Measurements from ENCODE around the gene ZMAT1. TPM values are rescaled to one million over a fixed set of nuclear protein-coding genes. Genes with fewer than 3 reads are reported as not detected.
"Not testable (repeated sequence)": the region's sequence is repeated elsewhere in the genome, so short reads cannot be mapped to it uniquely, and the experiment has no call there.

ZMAT1 gene
- 0.72 and 2.7 TPM in 2 replicates for total RNA-seq

DNA sequence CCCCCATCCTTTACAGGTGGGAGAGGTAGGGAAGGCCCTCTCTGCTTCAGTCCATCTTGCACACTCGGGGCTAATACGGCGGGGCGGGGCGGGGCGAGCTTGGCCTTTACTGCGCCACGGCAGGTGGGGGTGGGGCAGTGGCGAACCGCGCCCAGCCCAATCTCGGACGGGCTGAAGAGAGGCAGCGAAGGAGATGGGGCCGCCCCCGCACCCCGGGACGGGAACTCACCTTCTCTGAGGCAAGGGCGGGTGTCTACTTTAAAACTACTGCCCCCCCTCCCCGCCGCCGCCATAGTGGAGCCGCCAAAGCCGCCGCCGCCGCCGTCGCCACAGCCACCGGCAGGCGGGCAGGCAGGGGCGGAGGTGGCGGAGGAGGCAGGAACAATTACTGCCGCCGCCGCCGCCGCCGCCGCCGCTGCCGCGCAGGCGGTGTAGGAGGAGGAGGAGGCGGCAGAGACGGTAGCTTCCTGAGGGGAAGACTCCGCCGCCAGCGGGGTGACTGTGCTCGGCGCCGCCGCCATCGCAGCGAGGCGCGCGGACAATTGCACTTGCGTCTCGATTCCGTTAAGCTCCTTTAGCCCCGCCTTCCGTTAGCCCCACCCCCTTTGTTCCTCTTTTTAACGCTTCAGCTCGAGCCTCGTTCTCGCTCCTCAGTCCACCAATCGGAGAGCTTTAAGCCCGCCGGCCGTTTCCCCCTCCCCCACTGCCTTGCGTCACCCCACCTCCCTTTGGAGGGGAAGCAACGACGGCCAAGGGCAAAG is at the start of gene ZMAT1:
ZMAT1 (minus strand) TSS at position 540 of the 761 bp plus-strand sequence; CDS start at position 521, 19 bp downstream.
- peak; percentile 43 for DNase-seq (ENCODE audit: low read depth)
- TF ChIP-seq, protein P1, sequence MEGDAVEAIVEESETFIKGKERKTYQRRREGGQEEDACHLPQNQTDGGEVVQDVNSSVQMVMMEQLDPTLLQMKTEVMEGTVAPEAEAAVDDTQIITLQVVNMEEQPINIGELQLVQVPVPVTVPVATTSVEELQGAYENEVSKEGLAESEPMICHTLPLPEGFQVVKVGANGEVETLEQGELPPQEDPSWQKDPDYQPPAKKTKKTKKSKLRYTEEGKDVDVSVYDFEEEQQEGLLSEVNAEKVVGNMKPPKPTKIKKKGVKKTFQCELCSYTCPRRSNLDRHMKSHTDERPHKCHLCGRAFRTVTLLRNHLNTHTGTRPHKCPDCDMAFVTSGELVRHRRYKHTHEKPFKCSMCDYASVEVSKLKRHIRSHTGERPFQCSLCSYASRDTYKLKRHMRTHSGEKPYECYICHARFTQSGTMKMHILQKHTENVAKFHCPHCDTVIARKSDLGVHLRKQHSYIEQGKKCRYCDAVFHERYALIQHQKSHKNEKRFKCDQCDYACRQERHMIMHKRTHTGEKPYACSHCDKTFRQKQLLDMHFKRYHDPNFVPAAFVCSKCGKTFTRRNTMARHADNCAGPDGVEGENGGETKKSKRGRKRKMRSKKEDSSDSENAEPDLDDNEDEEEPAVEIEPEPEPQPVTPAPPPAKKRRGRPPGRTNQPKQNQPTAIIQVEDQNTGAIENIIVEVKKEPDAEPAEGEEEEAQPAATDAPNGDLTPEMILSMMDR (conservative IDR thresholded peaks at IDR 0.05; ENCODE audit: low read depth, low read length): no peak

DNA sequence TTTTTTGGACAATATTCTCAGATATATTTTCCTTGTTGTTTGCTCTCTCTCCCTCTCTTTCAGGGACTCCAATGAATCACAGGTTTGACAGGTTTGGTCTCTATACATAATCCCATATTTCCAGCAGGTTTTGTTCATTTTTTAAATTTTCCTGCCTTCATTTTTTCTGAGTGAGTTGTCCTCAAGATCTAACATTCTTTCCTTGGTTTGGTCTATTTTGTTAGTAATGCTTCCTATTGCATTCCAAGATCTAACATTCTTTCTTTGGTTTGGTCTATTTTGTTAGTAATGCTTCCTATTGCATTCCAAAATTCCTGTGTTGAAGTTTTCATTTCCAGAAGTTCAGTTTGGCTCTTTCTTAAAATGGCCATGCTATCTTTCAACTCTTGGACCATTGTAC is 45.3 kb upstream of the ZMAT1 start:
- DNase-seq (ENCODE audit: low read depth): no peak
- TF ChIP-seq, protein P1 (conservative IDR thresholded peaks at IDR 0.05; ENCODE audit: low read depth, low read length): no peak
- no peak overlapping the region for H3K4me3 ChIP-seq (ENCODE audit: low read depth, low read length)

More for the DNA sequence above, at the start of gene ZMAT1:
- peak within 1 kb of the TSS; percentile 70 for H3K4me3 ChIP-seq (ENCODE audit: low read depth, low read length)

DNA sequence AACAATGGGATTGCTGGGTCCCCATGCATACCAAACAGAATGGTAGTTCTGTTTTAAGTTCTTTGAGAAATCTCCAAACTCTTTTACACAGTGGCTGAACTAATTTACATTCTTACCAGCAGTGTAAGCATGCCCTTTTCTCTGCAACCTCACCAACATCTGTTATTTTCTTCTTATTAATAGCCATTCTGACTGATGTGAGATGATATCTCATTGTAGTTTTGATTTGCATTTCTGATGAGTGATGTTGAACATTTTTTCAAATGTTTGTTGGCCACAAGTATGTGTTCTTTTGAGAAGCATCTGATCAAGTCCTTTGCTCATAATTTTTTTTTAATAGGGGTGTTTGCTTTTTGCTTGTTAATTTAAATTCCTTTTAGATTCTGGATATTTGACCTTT is 41.2 kb upstream of the ZMAT1 start:
- DNase-seq (ENCODE audit: low read depth): no peak
- no peak overlapping the region for H3K4me3 ChIP-seq (ENCODE audit: low read depth, low read length)
- TF ChIP-seq, protein P1 (conservative IDR thresholded peaks at IDR 0.05; ENCODE audit: low read depth, low read length): no peak

DNA sequence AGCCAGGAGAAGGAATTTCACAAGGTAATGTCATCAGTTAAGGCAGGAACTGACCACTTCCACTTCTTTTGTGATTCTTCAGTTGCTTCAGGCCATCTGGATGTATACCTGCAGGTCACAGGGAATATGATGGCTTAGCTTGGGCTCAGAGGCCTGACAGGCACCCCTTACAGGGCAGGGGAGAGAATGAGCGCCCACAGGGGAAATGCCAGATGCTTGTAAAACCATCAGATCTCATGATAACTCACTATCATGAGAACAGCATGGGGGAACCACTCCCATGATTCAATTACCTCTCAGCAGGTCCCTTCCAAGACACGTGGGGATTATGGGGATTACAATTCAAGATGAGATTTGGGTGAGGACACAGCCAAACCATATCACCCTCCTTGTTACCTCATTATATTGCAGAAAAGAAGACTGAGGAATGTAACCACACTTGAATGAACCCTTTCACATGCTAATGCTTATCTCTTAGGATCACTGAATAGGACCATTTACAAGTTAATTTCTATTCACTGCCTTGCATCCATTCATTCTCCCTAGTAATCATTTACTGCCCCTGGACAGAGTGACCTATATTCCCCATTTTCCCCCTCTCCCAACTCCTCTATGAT is 33.2 kb upstream of the ZMAT1 start:
- not testable (repeated sequence) for DNase-seq (ENCODE audit: low read depth); H3K4me3 ChIP-seq (ENCODE audit: low read depth, low read length)

DNA sequence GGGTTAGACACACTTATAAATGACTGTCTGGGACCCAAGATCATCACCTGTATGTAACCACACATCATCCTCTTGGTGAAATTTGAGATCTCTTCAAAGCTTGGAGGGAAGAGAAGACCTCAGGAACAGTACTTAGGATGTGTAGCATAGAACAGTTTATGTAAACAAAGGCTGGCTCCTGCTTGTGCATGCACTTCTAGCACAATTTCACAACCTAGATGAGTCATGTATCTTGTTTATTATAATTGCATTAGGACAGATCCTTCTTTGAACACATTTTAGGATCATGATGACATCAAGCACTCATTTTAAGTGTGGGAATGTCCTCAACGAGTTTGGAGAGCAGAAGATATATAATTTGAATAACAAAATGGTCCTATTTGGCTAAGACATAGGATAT is 26.3 kb upstream of the ZMAT1 start:
- TF ChIP-seq, protein P1 (conservative IDR thresholded peaks at IDR 0.05; ENCODE audit: low read depth, low read length): no peak
- no peak for DNase-seq (ENCODE audit: low read depth)
- H3K4me3 ChIP-seq (ENCODE audit: low read depth, low read length): no peak overlapping the region

DNA sequence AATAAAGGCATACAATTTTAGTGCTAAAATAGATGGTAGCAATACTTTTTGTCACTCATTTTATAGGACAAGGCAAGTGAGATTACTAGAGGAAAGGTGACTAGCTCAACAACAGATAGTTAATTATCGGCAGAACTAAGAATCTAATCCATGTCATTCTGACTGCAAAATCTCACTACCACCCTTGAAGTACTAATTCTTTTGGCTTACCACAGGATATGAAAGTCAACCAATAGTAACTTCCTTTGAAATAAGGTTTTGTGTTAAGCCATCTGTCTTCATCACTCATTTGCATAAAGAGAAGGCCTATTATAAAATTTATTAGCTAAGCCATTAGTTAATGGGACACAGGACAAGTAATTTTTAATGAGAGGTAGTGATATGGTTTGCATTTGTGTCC is 25.3 kb upstream of the ZMAT1 start:
- no peak for DNase-seq (ENCODE audit: low read depth)
- TF ChIP-seq, protein P1 (conservative IDR thresholded peaks at IDR 0.05; ENCODE audit: low read depth, low read length): no peak
- H3K4me3 ChIP-seq (ENCODE audit: low read depth, low read length): no peak overlapping the region

DNA sequence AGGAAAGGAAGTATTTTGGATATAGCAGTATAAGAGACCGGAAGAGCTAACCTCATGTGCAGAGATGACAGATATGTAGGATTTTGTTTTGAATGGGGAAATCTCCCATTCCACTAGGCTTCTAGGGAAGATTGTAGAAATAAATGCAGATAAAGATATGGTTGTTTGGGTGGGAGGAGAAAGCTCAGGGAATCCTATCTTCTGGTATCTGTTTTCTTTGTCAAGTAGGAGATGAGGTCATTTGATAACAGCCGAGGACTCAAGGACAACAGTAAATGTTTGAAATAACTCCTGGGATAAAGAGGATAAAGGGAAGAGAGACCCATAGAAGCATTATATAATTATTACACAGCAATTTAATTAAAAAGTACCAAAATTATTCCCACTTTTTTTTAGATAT is 24.7 kb upstream of the ZMAT1 start:
- TF ChIP-seq, protein P1 (conservative IDR thresholded peaks at IDR 0.05; ENCODE audit: low read depth, low read length): no peak
- no peak overlapping the region for H3K4me3 ChIP-seq (ENCODE audit: low read depth, low read length)
- DNase-seq (ENCODE audit: low read depth): no peak
